CD4-positive, alpha-beta T cell treated with Interleukin-1 beta for 1 hour (primary cell): ENCODE measurements around the gene DPH3.
A peak's percentile ranks its signal among the peaks of the same experiment; 100 is the strongest.
"Not testable (repeated sequence)": the region's sequence is repeated elsewhere in the genome, so short reads cannot be mapped to it uniquely, and the experiment has no call there.

Source experiments
- DNase-seq, 2 donors: peaks; one replicate each; pipeline ENCODE4 v3.0.0-alpha.2; 2020 to 2022

The DPH3 gene

GRCh38 chr3:16264708-16265454 lies at the start of gene DPH3, which contains the start of gene OXNAD1:
DPH3 (minus strand) TSS chr3:16264943; CDS start chr3:16264876, 67 bp downstream.
OXNAD1 (plus strand) TSS chr3:16265212; CDS start chr3:16270953, 5,741 bp downstream.
- DNase-seq = peak; percentile 99

- DNase-seq = no peak
Observed at GRCh38 chr3:16313886-16314645, 49.3 kb upstream of the DPH3 start.

- peak; percentile 47 to 70 for DNase-seq
Observed at GRCh38 chr3:16311960-16312451, 47.3 kb upstream of the DPH3 start.

GRCh38 chr3:16310486-16310885 lies 45.7 kb upstream of the DPH3 start:
- DNase-seq = not testable (repeated sequence)

- DNase-seq = peak; percentile 46 to 78
Observed at GRCh38 chr3:16309558-16309957, 44.8 kb upstream of the DPH3 start.

- no peak for DNase-seq
Observed at GRCh38 chr3:16308727-16309126, 44.0 kb upstream of the DPH3 start.

GRCh38 chr3:16307832-16308531 lies 43.2 kb upstream of the DPH3 start:
- DNase-seq = no peak

GRCh38 chr3:16305111-16305541 lies 40.4 kb upstream of the DPH3 start:
- peak; percentile 39 to 59 for DNase-seq

- DNase-seq = no peak
Observed at GRCh38 chr3:16304061-16305010, 39.6 kb upstream of the DPH3 start.

GRCh38 chr3:16303037-16303575 lies 38.4 kb upstream of the DPH3 start:
- no peak for DNase-seq

- DNase-seq = no peak
Observed at GRCh38 chr3:16302082-16302631, 37.4 kb upstream of the DPH3 start.

- DNase-seq = no peak
Observed at GRCh38 chr3:16301507-16301906, 36.8 kb upstream of the DPH3 start.

GRCh38 chr3:16300881-16301359 lies 36.2 kb upstream of the DPH3 start:
- peak; percentile 62 to 74 for DNase-seq

GRCh38 chr3:16300307-16300706 lies 35.6 kb upstream of the DPH3 start:
- peak in 1 of 2 donors; percentile 43 for DNase-seq

GRCh38 chr3:16299746-16300145 lies 35.0 kb upstream of the DPH3 start:
- no peak for DNase-seq

GRCh38 chr3:16298891-16299290 lies 34.1 kb upstream of the DPH3 start:
- DNase-seq = no peak

- no peak for DNase-seq
Observed at GRCh38 chr3:16297997-16298885, 33.5 kb upstream of the DPH3 start.

- no peak for DNase-seq
Observed at GRCh38 chr3:16295298-16295890, 30.7 kb upstream of the DPH3 start.

- no peak for DNase-seq
Observed at GRCh38 chr3:16294844-16295243, 30.1 kb upstream of the DPH3 start.

- peak in 1 of 2 donors; percentile 46 for DNase-seq
Observed at GRCh38 chr3:16290827-16291196, 26.1 kb upstream of the DPH3 start.
